GM12872 (cell line): ENCODE measurements around the gene UPK3A.

ENCODE experiments used
- CTCF ChIP-seq: IDR thresholded peaks from 3 replicates; pipeline ENCODE4 v1.5.1; 2011; ENCODE audit warnings: low read depth, mild to moderate bottlenecking, low read length, moderate library complexity; ENCODE audit not compliant: insufficient read depth

Gene UPK3A

GRCh38 chr22:45270095-45271020, 14.4 kb upstream of the UPK3A start:
- no peak for TF ChIP-seq CTCF

- TF ChIP-seq CTCF, result no peak
These were observed 13.0 kb upstream of the UPK3A start for GRCh38 chr22:45271667-45272201.

GRCh38 chr22:45272498-45272897, 12.3 kb upstream of the UPK3A start:
- no peak for TF ChIP-seq CTCF

GRCh38 chr22:45273452-45274075, 11.2 kb upstream of the UPK3A start:
- no peak for TF ChIP-seq CTCF

GRCh38 chr22:45276507-45277105, 8.1 kb upstream of the UPK3A start:
- TF ChIP-seq CTCF, result no peak

- TF ChIP-seq CTCF, result no peak
These were observed 6.6 kb upstream of the UPK3A start for GRCh38 chr22:45278125-45278524.

- TF ChIP-seq CTCF, result no peak
These were observed 4.2 kb upstream of the UPK3A start for GRCh38 chr22:45280587-45280980.
